Globus pallidus (tissue), 1 donor: ENCODE results near the gene VSIG2.

Experiments used
- DNase-seq: peaks from one replicate; pipeline ENCODE4 v3.0.0-alpha.2; 2015; ENCODE audit warnings: low spot score

Gene VSIG2

DNA sequence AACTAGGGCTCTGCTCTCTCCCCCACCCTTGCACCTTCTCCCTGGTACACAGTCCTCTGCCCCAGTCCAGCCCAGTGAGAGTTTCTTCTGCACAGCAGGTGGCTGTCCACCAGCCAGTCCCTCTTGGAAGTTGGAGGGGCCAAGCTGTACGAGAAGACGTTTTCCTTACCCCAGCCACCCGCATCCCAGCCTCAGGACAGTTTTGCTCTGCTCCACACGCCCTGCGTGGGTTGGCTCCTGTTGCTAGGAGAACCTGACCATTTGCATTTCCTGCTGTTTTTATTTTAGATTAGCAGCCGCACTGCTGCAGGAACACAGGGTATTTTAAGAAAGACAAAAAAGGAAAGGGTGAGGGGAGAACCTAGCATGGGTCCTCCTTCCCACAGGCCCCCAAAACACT, 29.9 kb downstream of the VSIG2 start:
- DNase-seq: no peak

- no peak for DNase-seq
These were observed 32.5 kb downstream of the VSIG2 start for GRCh38 chr11:124719534-124719933.

- DNase-seq: no peak
These were observed 33.3 kb downstream of the VSIG2 start for GRCh38 chr11:124718801-124719200.

DNA sequence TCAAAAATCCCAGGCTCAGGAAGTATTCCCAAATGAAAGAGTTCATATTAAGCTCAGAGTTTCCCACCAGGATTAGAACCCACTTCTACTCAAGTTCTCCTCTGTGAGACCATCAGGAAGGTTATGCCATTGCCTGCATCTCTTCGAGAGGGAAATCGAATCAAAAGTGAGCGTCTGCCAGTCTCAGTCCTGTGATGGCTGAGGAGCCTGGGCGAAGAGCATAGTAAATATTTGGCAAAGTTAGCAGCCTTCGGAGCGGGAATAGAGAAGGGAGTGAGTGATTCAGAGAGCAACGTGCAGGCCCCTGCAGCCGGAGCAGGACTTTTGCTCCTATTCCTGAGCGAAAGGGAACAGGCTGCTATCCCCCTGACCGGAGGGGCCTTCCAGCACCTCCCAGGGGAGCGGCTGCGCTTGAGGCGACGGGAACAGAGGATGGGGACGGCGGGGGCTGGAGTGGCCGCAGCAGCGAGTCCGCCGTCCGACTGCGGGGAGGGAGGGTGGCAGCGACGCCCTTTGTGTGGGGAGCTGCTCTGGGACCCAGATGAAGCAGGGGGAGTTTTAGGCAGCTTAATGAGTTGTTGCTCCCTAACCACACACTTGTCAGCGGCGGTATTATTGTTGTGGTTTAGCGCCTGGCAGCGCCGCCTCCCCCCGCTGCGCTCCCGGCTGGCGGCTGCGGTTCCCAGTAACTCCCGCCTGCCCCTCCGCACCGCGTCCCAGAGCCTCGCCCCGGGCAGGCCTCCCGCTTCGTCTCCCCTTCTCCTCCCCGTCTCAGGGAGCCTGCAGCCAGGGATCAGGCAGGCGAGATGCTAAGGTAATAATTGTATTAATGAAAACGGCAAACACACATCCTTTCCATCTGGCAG, 34.0 kb downstream of the VSIG2 start:
- DNase-seq: no peak

GRCh38 chr11:124717421-124717785, 34.7 kb downstream of the VSIG2 start:
- DNase-seq: no peak

- DNase-seq: no peak
These were observed 35.5 kb downstream of the VSIG2 start for GRCh38 chr11:124716591-124716990.

DNA sequence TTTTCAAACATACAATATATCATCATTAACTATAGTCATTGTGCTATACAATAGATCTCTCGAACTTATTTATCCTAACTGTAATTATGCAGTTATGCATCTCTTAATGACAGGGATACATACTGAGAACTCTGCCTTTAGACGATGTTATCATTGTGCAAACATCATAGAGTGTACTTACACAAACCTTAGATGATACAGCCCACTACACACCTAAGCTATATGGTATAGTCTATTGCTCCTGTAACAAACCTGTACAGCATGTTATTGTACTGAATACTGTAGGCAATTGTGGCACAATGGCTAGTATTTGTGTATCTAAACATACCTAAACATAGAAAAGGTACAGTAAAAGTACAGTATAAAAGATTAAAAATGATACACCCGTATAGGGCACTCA, 39.7 kb downstream of the VSIG2 start:
- DNase-seq: no peak

GRCh38 chr11:124707829-124708228, 44.2 kb downstream of the VSIG2 start:
- no peak for DNase-seq

- DNase-seq: no peak
These were observed 52.0 kb downstream of the VSIG2 start for GRCh38 chr11:124700028-124700427.

- DNase-seq: no peak
These were observed 52.5 kb downstream of the VSIG2 start for GRCh38 chr11:124699547-124699946.
